GM19035 (cell line): ENCODE results near the gene PRKCZ.

Source experiments
- ATAC-seq: cut with Tn5 transposase; IDR thresholded peaks from one replicate; pipeline ENCODE4 v1.9.1; 2021; ENCODE audit not compliant: unreplicated experiment

Gene PRKCZ

GRCh38 chr1:2099886-2100779 lies 49.9 kb downstream of the PRKCZ start:
- no peak for ATAC-seq

GRCh38 chr1:2100780-2101108 lies 50.5 kb downstream of the PRKCZ start:
- ATAC-seq: no peak

- no peak for ATAC-seq
These were observed 51.3 kb downstream of the PRKCZ start for GRCh38 chr1:2101531-2101930.

GRCh38 chr1:2101946-2102345 lies 51.7 kb downstream of the PRKCZ start:
- no peak for ATAC-seq

- ATAC-seq: no peak
These were observed 52.5 kb downstream of the PRKCZ start for GRCh38 chr1:2102753-2103152.

GRCh38 chr1:2103266-2103900 lies 53.2 kb downstream of the PRKCZ start:
- ATAC-seq: no peak

- no peak for ATAC-seq
These were observed 53.8 kb downstream of the PRKCZ start for GRCh38 chr1:2103901-2104590.

- no peak for ATAC-seq
These were observed 54.6 kb downstream of the PRKCZ start for GRCh38 chr1:2104621-2105427.

- no peak for ATAC-seq
These were observed 55.7 kb downstream of the PRKCZ start for GRCh38 chr1:2105781-2106524.

- ATAC-seq: no peak
These were observed 56.6 kb downstream of the PRKCZ start for GRCh38 chr1:2106659-2107405.

GRCh38 chr1:2107586-2108212 lies 57.5 kb downstream of the PRKCZ start:
- ATAC-seq: no peak

GRCh38 chr1:2108213-2108876 lies 58.1 kb downstream of the PRKCZ start:
- no peak for ATAC-seq

GRCh38 chr1:2108877-2109580 lies 58.8 kb downstream of the PRKCZ start:
- ATAC-seq: no peak

- ATAC-seq: no peak
These were observed 59.4 kb downstream of the PRKCZ start for GRCh38 chr1:2109581-2110021.

GRCh38 chr1:2110191-2110737 lies 60.1 kb downstream of the PRKCZ start:
- no peak for ATAC-seq

GRCh38 chr1:2110738-2111673 lies 60.8 kb downstream of the PRKCZ start:
- no peak for ATAC-seq

GRCh38 chr1:2111674-2112035 lies 61.4 kb downstream of the PRKCZ start:
- ATAC-seq: no peak
